HepG2 (cell line): Measurements from ENCODE around the gene UBE2J1. TPM values are rescaled to one million over a fixed set of nuclear protein-coding genes. Genes with fewer than 3 reads are reported as not detected.

Experiments used
- BCL6 ChIP-seq: IDR thresholded peaks from 2 replicates; pipeline ENCODE4 v1.6.1; 2016; ENCODE audit warnings: missing genetic modification reagents, missing compliant biosample characterization
- CBX2 ChIP-seq, 2 experiments: fragments of 200-600 bp in 1 of 2; sonication (generic); formaldehyde crosslinking in 1 of 2; IDR thresholded peaks; 2 replicates each; pipeline versions ENCODE4 v1.7.0 to v1.8.1; 2018 to 2022; ENCODE audit warnings: low read depth in 2 of 2, low read length in 1 of 2, mild to moderate bottlenecking in 1 of 2, missing genetic modification reagents in 1 of 2
- JDP2 ChIP-seq: sonication (generic); formaldehyde crosslinking; IDR thresholded peaks from 2 replicates; pipeline ENCODE4 v1.8.1; 2022; ENCODE audit warnings: missing genetic modification reagents, borderline replicate concordance
- KAT7 ChIP-seq: IDR thresholded peaks from 2 replicates; pipeline ENCODE4 v1.6.1; 2018; ENCODE audit warnings: borderline replicate concordance, missing compliant biosample characterization
- MTERF4 ChIP-seq: sonication (generic); formaldehyde crosslinking; IDR thresholded peaks from 2 replicates; pipeline ENCODE4 v1.8.0; 2023; ENCODE audit warnings: mild to moderate bottlenecking, missing genetic modification reagents
- SPEN ChIP-seq: sonication (generic); formaldehyde crosslinking; IDR thresholded peaks from 2 replicates; pipeline ENCODE4 v1.5.1; 2020; ENCODE audit warnings: low read depth, mild to moderate bottlenecking, missing genetic modification reagents
- TFDP2 ChIP-seq: sonication (generic); formaldehyde crosslinking; IDR thresholded peaks from 2 replicates; pipeline ENCODE4 v1.4.0; 2020; ENCODE audit warnings: missing genetic modification reagents
- ZBTB20 ChIP-seq: sonication (generic); formaldehyde crosslinking; IDR thresholded peaks from 2 replicates; pipeline ENCODE4 v1.8.1; 2023; ENCODE audit warnings: missing genetic modification reagents, low read depth, mild to moderate bottlenecking, borderline replicate concordance
- ZNF142 ChIP-seq: sonication (generic); formaldehyde crosslinking; IDR thresholded peaks from 2 replicates; pipeline ENCODE4 v1.4.0; 2020; ENCODE audit warnings: missing genetic modification reagents
- ZNF574 ChIP-seq: sonication (generic); formaldehyde crosslinking; IDR thresholded peaks from 2 replicates; pipeline ENCODE4 v1.4.0; 2020; ENCODE audit warnings: missing genetic modification reagents
- polyA plus RNA-seq, 8 experiments: library from polyadenylated mRNA; depleted of rRNA in 3 of 8; stranded (reverse) in 7 of 8; unstranded in 1 of 8; fragments of >200 nt; fragmentation: Illumina TruSeq in 4 of 8; extraction: Trizol in 4 of 8; gene quantifications; 2 replicates each; pipeline versions ENCODE4 v1.2.1 to v1.2.3, GENCODE V29; 2011 to 2016; ENCODE audit warnings: low read depth in 4 of 8, missing spikeins in 1 of 8, mixed read lengths in 1 of 8; ENCODE audit not compliant: insufficient read depth in 1 of 8
- total RNA-seq, 5 experiments: library from RNA; depleted of rRNA; stranded (reverse); fragments of >200 nt; fragmentation: Illumina TruSeq; extraction: Trizol; gene quantifications; 2 replicates each; pipeline ENCODE4 v1.2.3, GENCODE V29; 2016; ENCODE audit warnings: low read depth in 1 of 5
- TF ChIP-seq, protein P1 (sequence below): sonication (generic); formaldehyde crosslinking; conservative IDR thresholded peaks from 2 replicates; pipeline ENCODE4 v1.8.0; 2022; ENCODE audit warnings: mild to moderate bottlenecking, moderate library complexity, missing genetic modification reagents

UBE2J1 gene
- total and polyA plus RNA-seq, 2 of the 13 experiments (the other 11 are each of a cell fraction or from before 2014, with no cell fraction given): 19.3 to 24.6 TPM

- TF ChIP-seq ZNF142 (CRISPR knock-in tag) (peak; percentile 61), ZBTB20 (0 out of 2 replicates have a peak, but pooled peaks have one; percentile 59), JDP2 (CRISPR knock-in tag) (no peak), MTERF4 (peak; percentile 92), CBX2 (IDR thresholded peaks at IDR 0.05; ENCODE audit: low read depth, low read length) (no peak), CBX2 (CRISPR knock-in tag; IDR thresholded peaks at IDR 0.05; ENCODE audit: low read depth) (no peak), KAT7 (peak; percentile 78; the same call in 1 of the 2 replicates), ZNF574 (CRISPR knock-in tag) (peak; percentile 79; the same call in 1 of the 2 replicates), TFDP2 (CRISPR knock-in tag) (peak; percentile 42; the same call in 1 of the 2 replicates), BCL6 (CRISPR knock-in tag) (peak; percentile 25; the same call in 1 of the 2 replicates), SPEN (CRISPR knock-in tag) (peak; percentile 59; the same call in 1 of the 2 replicates)
- TF ChIP-seq, protein P1, sequence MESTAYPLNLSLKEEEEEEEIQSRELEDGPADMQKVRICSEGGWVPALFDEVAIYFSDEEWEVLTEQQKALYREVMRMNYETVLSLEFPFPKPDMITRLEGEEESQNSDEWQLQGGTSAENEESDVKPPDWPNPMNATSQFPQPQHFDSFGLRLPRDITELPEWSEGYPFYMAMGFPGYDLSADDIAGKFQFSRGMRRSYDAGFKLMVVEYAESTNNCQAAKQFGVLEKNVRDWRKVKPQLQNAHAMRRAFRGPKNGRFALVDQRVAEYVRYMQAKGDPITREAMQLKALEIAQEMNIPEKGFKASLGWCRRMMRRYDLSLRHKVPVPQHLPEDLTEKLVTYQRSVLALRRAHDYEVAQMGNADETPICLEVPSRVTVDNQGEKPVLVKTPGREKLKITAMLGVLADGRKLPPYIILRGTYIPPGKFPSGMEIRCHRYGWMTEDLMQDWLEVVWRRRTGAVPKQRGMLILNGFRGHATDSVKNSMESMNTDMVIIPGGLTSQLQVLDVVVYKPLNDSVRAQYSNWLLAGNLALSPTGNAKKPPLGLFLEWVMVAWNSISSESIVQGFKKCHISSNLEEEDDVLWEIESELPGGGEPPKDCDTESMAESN (CRISPR knock-in tag): peak; percentile 57
Observed at GRCh38 chr6:89352278-89353117, at the start of gene UBE2J1 (continued).
